Stimulated activated CD8-positive, alpha-beta memory T cell treated with anti-CD3 and anti-CD28 coated beads, Interleukin-15, amount 100 ng/mL, for 24 hours (primary cell): ENCODE measurements around the gene MINPP1.

Experiments
- DNase-seq: peaks from one replicate; pipeline ENCODE4 v3.0.0-alpha.2; 2020; ENCODE audit warnings: low read depth

Gene MINPP1

DNA sequence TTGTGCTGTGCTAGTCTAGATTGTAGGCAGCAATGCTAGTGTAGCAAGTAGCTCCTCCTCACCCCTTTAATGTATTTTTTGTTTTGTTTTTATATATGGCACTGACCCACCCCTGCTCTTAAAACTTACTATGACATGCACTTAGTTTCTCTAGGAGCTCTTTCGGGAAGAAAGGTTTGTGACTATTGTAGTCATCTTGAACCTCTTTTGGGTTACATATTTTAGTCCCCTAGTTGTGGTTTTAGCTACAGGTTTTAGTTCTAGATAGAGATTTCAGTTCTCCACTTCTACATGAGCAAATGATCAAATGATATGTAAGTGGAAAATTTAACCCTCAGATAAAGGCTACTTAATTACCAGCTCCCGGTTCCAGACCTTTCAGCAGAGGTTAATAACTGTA is 14.9 kb downstream of the MINPP1 start:
- DNase-seq = no peak

DNA sequence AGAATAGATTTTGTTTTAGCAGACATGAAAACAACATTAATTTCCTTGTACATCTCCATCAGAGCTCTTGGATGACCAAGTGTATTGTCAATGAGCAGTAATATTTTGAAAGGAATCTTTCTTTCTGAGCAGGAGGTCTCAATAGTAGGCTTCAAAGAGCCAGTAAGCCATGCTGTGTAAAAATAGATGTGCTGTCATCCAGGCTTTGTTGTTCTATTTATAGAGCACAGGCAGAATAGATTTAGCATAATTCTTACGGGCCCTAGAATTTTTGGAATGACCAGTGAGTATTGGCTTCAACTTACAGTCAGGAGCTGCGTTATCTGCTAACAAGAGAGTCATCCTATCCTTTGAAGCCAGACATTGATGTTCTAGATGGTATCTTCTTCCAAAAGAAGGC is 19.0 kb downstream of the MINPP1 start:
- no peak for DNase-seq

DNA sequence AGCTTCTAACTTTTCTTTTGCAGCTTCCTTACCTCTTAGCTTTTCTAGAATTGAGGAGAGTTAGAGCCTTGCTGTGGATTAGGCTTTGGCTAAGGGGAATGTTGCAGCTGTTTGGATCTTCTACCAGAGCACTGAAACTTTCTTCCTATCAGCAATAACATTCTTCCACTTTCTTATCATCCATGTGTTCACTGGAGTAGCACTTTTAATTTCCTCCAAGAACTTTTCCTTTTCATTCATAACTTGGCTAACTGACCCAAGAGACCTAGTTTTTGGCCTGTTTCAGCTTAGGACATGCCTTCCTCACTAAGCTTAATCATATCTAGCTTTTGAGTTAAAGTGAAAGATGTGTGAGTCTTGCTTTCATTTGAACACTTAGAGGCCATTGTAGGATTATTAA is 19.6 kb downstream of the MINPP1 start:
- DNase-seq = no peak

DNA sequence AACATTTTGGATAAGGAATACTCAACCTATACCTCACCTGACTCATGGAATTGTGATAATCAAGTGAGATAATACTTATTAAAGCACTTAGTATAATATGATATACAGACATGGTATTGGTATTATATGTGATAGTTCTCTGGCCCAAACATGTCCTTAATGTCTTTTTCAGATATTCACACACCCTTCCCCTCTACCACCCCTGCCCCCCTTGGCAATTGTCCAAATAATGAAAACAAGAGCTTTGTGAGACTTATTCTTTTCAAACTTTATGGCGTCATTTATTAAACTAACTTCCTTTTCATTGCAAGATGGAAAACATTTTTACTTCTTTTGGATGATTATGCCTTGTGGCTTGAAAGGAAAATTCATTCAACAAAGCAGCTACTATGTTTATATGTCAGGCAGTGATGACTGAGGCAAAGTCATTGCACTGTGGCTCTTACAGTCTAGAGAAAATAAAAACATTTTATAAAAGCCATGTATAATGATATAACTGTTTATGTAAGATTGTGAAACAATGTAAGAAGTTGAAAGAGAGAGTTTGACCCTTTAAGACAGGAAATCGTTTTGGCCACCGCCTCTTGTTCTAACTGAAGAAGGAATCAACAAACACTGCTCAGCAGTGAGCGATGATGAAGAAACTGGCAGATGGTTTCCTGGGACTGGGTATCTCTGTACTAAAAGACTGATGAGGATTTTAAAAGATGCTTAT is 27.4 kb downstream of the MINPP1 start:
- DNase-seq = no peak

GRCh38 chr10:87532696-87533095 is 28.0 kb downstream of the MINPP1 start:
- DNase-seq = no peak

- DNase-seq = no peak
Observed at GRCh38 chr10:87534173-87534858, 29.6 kb downstream of the MINPP1 start.

- DNase-seq = no peak
Observed at GRCh38 chr10:87538092-87539015, 33.7 kb downstream of the MINPP1 start.

DNA sequence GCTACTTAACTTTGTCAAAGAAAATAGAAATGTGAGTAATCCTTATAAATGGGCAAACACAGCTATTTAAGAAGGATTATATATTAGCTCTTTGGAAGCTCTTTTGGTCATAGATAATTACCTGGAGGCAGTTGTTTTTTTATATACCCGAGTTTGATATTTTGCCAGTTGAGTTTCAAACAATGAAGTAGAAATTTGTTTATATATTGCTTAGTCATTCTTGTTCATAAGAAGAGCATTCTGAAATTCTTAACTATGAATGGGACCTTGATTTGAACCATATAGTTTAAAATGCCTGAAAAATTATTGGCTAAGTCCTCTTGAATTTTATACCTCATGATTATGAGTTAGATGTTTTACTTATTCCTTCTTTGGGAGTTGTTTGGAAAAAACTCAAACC is 36.4 kb downstream of the MINPP1 start:
- DNase-seq = no peak

- no peak for DNase-seq
Observed at GRCh38 chr10:87544721-87545120, 40.0 kb downstream of the MINPP1 start.

DNA sequence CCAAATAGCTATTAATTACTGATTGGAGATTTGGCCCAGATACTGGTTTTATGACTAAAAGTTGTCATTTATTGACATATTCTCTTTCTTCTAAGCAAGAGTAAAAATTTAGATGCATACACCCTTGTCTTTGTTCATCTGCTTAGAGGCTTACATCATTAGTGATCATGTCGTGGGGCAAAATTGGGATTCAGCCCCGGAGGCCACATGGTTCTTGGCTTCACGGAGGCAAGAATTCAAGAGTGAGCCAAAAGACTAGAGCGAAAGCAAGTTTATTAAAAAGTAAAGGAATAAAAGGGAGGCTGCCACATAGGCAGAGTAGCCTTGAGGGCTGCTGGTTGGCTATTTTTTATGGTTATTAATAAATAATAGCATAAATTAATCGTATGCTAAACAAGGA is 41.1 kb downstream of the MINPP1 start:
- DNase-seq = no peak

GRCh38 chr10:87546210-87546609 is 41.5 kb downstream of the MINPP1 start:
- no peak for DNase-seq

DNA sequence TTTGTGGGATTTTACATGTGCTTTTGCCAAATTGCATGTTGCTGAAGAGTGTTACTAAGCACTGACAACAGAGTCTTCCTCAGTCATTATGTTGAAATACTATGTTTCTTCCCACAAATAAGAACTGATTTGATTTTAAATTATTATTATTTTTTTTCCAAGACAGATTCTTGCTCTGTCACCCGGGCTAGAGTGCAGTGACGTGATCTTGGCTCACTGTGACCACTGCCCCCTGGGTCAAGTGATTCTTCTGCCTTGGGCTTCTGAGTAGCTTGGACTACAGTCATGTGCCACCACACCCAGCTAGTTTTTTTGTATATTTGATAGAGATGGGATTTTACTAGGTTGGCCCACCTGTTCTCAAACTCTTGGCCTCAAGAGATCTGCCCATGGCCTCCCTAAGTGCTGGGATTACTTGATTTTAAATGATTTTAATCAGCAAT is 42.3 kb downstream of the MINPP1 start:
- DNase-seq = no peak

DNA sequence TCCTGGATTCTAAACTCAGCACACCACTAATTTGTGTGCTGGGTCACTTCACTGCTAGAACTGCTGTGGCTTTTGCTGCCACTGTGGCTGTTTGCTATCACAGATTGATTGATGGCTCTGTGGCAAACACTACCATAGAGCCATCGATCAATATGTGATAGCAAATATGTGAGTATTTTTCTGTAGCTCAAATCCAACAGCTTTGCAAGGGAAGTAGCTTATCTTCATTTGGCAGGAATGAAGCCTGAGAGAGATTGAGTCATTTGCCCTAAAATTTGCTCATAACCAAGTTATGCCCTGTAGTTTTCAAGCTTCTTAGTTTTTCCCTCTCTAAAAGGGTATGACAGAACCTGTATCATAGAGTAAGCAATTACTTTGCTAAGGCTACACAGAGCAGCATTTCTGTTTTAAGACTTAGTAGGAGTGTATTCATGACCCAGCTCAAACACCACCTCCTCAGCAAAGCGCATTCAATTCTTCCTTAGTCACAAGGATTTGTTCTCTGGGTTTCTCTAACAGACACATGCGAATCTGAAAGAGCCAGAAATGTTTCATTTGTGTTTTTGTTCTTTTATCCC is 43.1 kb downstream of the MINPP1 start:
- DNase-seq = no peak

- no peak for DNase-seq
Observed at GRCh38 chr10:87550741-87551140, 46.0 kb downstream of the MINPP1 start.

- DNase-seq = no peak
Observed at GRCh38 chr10:87551326-87551725, 46.6 kb downstream of the MINPP1 start.

GRCh38 chr10:87552248-87552929 is 47.7 kb downstream of the MINPP1 start:
- DNase-seq = no peak

- no peak for DNase-seq
Observed at GRCh38 chr10:87557409-87557808, 52.7 kb downstream of the MINPP1 start.

- DNase-seq = no peak
Observed at GRCh38 chr10:87558333-87558732, 53.6 kb downstream of the MINPP1 start.

DNA sequence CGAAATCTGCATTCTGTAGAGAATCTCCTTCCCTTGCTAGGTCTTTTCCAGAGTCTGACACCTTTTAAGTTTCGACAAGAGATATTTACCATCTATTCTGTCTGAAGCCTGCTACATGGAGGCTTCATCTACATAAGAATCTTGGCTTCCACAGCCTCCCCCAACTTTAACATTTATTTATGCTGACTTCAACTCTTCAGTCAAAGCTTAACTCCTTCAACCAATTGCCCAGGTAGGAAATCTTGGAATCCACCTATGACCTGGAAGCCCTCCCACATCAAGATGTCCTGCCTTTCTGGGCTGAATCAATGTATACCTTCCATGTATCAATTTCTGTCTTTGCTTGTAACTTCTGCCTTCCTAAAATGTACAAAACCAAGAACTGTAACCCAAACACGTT is 54.7 kb downstream of the MINPP1 start:
- DNase-seq = no peak

GRCh38 chr10:87560495-87561129 is 55.9 kb downstream of the MINPP1 start:
- no peak for DNase-seq

DNA sequence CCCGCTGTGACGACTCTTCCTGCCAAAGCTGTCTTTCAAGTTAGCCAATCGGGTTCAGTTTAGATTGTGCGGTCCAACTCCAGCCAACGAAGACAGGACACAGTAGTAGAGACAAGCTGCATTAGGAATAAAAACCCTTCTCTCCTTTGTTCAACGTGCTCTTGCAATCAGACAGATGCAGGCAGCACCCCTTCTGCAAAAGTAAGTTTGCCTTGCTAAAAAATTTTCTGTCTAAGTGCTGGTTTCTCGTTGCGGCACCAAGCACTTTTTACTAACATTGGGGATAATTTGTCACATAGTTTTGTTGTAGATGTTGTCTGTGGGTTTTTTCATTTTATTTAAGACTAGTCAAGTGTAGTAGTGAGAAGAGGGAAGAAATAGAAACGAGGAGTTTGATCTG is 58.1 kb downstream of the MINPP1 start:
- DNase-seq = no peak
